HepG2 (cell line): ENCODE data around the gene ABCB8. TPM values are rescaled to one million over a fixed set of nuclear protein-coding genes. Genes with fewer than 3 reads are reported as not detected.

Source experiments
- NRL ChIP-seq: sonication (generic); formaldehyde crosslinking; IDR thresholded peaks from 2 replicates; pipeline ENCODE4 v1.5.0; 2020; ENCODE audit warnings: missing genetic modification reagents, mild to moderate bottlenecking, moderate library complexity, borderline replicate concordance
- PATZ1 ChIP-seq: sonication (generic); formaldehyde crosslinking; IDR thresholded peaks from 2 replicates; pipeline ENCODE4 v1.4.0; 2020; ENCODE audit warnings: missing genetic modification reagents
- SCMH1 ChIP-seq: sonication (generic); formaldehyde crosslinking; IDR thresholded peaks from 2 replicates; pipeline ENCODE4 v1.9.0; 2021; ENCODE audit warnings: missing genetic modification reagents, mild to moderate bottlenecking, borderline replicate concordance
- TEAD3 ChIP-seq: optimal IDR thresholded peaks from 2 replicates; pipeline ENCODE3; 2016; ENCODE audit warnings: borderline replicate concordance
- ZNF124 ChIP-seq: sonication (generic); formaldehyde crosslinking; IDR thresholded peaks from 2 replicates; pipeline ENCODE4 v1.4.0; 2020; ENCODE audit warnings: missing genetic modification reagents
- ZNF317 ChIP-seq: sonication (generic); formaldehyde crosslinking; IDR thresholded peaks from 2 replicates; pipeline ENCODE4 v1.5.0; 2020; ENCODE audit warnings: mild to moderate bottlenecking, missing genetic modification reagents
- ZNF597 ChIP-seq: sonication (generic); formaldehyde crosslinking; IDR thresholded peaks from 2 replicates; pipeline ENCODE4 v1.5.0; 2020; ENCODE audit warnings: missing genetic modification reagents
- polyA plus RNA-seq, 8 experiments: library from polyadenylated mRNA; depleted of rRNA in 3 of 8; stranded (reverse) in 7 of 8; unstranded in 1 of 8; fragments of >200 nt; fragmentation: Illumina TruSeq in 4 of 8; extraction: Trizol in 4 of 8; gene quantifications; 2 replicates each; pipeline versions ENCODE4 v1.2.1 to v1.2.3, GENCODE V29; 2011 to 2016; ENCODE audit warnings: low read depth in 4 of 8, missing spikeins in 1 of 8, mixed read lengths in 1 of 8; ENCODE audit not compliant: insufficient read depth in 1 of 8
- total RNA-seq, 5 experiments: library from RNA; depleted of rRNA; stranded (reverse); fragments of >200 nt; fragmentation: Illumina TruSeq; extraction: Trizol; gene quantifications; 2 replicates each; pipeline ENCODE4 v1.2.3, GENCODE V29; 2016; ENCODE audit warnings: low read depth in 1 of 5
- TF ChIP-seq, protein P1 (sequence below): sonication (generic); formaldehyde crosslinking; IDR thresholded peaks from 2 replicates; pipeline ENCODE4 v1.4.0; 2020; ENCODE audit warnings: missing genetic modification reagents

Gene ABCB8
- total and polyA plus RNA-seq, 2 of the 13 experiments (the other 11 are each of a cell fraction or from before 2014, with no cell fraction given): 6.6 to 16.7 TPM

DNA sequence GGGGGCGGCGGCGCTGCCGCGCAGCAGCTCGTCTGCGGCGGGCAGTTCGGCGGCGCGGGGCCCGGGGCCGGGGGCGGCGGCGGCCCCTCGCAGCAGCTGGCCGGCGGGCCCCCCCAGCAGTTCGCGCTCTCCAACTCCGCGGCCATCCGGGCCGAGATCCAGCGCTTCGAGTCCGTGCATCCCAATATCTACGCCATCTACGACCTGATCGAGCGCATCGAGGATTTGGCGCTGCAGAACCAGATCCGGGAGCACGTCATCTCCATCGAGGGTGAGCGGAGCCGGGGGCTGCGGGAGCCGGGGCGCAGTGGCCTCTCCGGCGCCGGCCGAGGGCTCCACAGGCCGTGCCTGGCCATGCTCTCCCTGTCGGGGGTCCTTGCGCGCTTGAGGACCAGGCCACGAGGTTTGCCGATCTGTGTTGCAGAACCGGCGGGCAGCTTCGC lies 58.6 kb downstream of the ABCB8 start (continued):
- no peak for TF ChIP-seq ZNF597
- TF ChIP-seq, protein P1, sequence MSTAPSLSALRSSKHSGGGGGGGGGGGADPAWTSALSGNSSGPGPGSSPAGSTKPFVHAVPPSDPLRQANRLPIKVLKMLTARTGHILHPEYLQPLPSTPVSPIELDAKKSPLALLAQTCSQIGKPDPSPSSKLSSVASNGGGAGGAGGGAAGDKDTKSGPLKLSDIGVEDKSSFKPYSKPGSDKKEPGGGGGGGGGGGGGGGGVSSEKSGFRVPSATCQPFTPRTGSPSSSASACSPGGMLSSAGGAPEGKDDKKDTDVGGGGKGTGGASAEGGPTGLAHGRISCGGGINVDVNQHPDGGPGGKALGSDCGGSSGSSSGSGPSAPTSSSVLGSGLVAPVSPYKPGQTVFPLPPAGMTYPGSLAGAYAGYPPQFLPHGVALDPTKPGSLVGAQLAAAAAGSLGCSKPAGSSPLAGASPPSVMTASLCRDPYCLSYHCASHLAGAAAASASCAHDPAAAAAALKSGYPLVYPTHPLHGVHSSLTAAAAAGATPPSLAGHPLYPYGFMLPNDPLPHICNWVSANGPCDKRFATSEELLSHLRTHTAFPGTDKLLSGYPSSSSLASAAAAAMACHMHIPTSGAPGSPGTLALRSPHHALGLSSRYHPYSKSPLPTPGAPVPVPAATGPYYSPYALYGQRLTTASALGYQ (CRISPR knock-in tag): 0 out of 2 replicates have a peak, but pooled peaks have one; percentile 16
- TF ChIP-seq ZNF317 (CRISPR knock-in tag): 0 out of 2 replicates have a peak, but pooled peaks have one; percentile 7
- 0 out of 2 replicates have a peak, but pooled peaks have one; percentile 8 for TF ChIP-seq NRL (CRISPR knock-in tag)
- TF ChIP-seq SCMH1 (CRISPR knock-in tag): no peak
- TF ChIP-seq PATZ1 (CRISPR knock-in tag): 0 out of 2 replicates have a peak, but pooled peaks have one; percentile 19
- no peak for TF ChIP-seq TEAD3 (CRISPR knock-in tag)
- 0 out of 2 replicates have a peak, but pooled peaks have one; percentile 48 for TF ChIP-seq ZNF124 (CRISPR knock-in tag)
